Measurements from ENCODE around the gene ENO1. TPM values are rescaled to one million over a fixed set of nuclear protein-coding genes. Genes with fewer than 3 reads are reported as not detected.

ENO1 gene
- total RNA-seq, 2 experiments from 2014 or later, result 4,199 to 4,245 TPM

DNA sequence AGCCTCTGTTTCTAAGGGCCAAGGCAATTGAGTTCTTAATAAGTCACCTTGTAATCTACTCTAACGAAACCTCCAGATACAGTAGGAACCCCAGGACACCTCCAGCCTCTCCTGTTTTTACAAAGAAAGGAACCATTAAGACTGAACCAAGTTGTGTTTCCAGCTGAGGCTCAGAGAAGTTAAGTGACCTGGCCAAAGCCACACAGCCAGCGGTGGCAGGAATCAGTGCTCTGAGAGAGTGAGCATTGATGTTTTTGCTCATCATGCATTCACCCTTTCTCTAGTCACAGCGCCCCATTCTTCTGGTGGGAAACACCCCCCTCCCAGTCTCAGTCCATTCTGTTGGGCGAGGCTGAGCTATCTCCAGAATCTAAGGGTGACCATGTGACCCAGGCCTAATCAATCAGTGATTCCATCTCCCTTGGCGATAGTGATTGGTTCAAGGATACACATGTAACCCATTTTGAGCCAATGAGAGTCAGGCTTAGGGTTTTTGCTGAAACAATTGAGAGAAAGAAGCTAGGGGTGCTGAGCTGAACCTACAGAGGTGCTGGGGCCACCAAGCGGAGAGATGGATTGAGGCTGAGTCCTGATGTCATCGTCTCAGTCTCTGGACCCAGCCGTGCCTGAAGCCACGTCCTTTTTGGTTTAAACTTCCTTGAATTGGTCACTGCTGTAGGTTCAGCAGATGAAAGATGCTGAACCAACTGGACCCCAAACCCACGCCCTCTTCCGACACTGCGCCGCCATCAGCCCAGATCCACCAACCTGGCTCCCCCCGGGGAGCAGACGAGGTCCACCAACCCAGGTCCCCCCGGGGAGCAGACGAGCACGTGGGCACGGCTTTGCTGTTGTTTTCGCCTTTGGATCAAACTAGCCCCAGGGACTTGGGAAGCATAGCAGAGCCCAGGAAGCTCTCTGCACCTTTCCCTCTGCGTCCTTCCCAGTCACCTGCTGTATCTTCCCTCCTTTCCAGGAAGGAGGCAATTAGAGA lies 33.1 kb downstream of the ENO1 start:
- H3K27ac Mint-ChIP-seq, result no peak overlapping the region
- ATAC-seq (no peak), DNase-seq (no peak)
- TF ChIP-seq, protein P1, sequence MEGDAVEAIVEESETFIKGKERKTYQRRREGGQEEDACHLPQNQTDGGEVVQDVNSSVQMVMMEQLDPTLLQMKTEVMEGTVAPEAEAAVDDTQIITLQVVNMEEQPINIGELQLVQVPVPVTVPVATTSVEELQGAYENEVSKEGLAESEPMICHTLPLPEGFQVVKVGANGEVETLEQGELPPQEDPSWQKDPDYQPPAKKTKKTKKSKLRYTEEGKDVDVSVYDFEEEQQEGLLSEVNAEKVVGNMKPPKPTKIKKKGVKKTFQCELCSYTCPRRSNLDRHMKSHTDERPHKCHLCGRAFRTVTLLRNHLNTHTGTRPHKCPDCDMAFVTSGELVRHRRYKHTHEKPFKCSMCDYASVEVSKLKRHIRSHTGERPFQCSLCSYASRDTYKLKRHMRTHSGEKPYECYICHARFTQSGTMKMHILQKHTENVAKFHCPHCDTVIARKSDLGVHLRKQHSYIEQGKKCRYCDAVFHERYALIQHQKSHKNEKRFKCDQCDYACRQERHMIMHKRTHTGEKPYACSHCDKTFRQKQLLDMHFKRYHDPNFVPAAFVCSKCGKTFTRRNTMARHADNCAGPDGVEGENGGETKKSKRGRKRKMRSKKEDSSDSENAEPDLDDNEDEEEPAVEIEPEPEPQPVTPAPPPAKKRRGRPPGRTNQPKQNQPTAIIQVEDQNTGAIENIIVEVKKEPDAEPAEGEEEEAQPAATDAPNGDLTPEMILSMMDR (IDR thresholded peaks at IDR 0.05), result no peak
- intact Hi-C loops (cut with micrococcal nuclease), result loop anchor here (5.0 to 10.0 kb wide), 2 partner anchors 121 to 283 kb away; no protein-coding TSS in a partner anchor
- H3K4me1 Mint-ChIP-seq (ENCODE audit: low read depth), result no peaks in the 10 kb centered on the region
- peaks cover 1% of the 10 kb centered on the region for H3K9me3 Mint-ChIP-seq
- H3K27me3 Mint-ChIP-seq, result no peaks in the 10 kb centered on the region
- CTCF ChIA-PET, result interaction anchor here (0.9 to 1.8 kb wide), 4 partner anchors 106 to 283 kb away, joined by 3 to 6 read pairs (median 4); no protein-coding TSS in a partner anchor
- no peaks in the 10 kb centered on the region for H3K36me3 Mint-ChIP-seq (ENCODE audit: low read depth)
- H3K4me3 Mint-ChIP-seq, result no peak overlapping the region
- POLR2A ChIA-PET, result interaction anchor here (0.5 to 1.7 kb wide), 5 partner anchors 13 to 20 kb away, joined by 3 read pairs; no protein-coding TSS in a partner anchor

DNA sequence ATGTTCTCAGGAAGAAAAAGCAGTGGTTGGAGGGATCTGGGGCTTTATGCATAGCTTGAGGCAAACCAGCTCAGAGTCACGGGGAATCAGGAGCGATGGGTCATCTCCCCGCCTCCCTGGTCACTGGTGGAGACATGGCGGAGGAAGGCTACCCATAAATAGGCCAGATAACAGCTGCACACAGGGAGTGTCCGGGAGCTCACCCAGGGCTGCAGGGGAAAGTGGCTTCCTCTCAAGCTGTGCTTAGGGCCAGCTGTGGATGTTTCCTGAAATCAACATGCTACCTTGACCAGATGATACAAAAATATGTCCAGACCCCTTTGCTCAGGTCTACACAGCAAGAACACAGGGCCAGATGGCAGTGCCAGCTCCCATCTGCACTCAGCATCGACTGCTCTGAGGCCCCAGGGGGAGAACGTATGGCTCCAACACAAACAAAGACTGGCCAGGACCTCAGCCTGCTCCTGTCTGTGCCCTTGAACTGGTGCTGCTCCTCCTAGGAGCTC lies 33.9 kb downstream of the ENO1 start:
- Mint-ChIP-seq H3K9me3 (peaks cover 3% of the 10 kb centered on the region), H3K27ac (no peak overlapping the region), H3K27me3 (no peaks in the 10 kb centered on the region), H3K4me1 (ENCODE audit: low read depth) (no peaks in the 10 kb centered on the region), H3K4me3 (no peak overlapping the region), H3K36me3 (ENCODE audit: low read depth) (no peaks in the 10 kb centered on the region)
- POLR2A ChIA-PET, result interaction anchor here (0.5 to 1.3 kb wide), 5 partner anchors 14 to 23 kb away, joined by 3 to 5 read pairs (median 3); no protein-coding TSS in a partner anchor
- TF ChIP-seq, protein P1 (IDR thresholded peaks at IDR 0.05), result no peak
- CTCF ChIA-PET, result interaction anchor here (0.9 to 1.8 kb wide), 3 partner anchors 105 to 283 kb away, joined by 3 to 6 read pairs (median 5); no protein-coding TSS in a partner anchor
- DNase-seq (no peak), ATAC-seq (no peak)
- intact Hi-C loops (cut with micrococcal nuclease), result loop anchor here (5.0 to 10.0 kb wide), 2 partner anchors 120 to 282 kb away; no protein-coding TSS in a partner anchor

DNA sequence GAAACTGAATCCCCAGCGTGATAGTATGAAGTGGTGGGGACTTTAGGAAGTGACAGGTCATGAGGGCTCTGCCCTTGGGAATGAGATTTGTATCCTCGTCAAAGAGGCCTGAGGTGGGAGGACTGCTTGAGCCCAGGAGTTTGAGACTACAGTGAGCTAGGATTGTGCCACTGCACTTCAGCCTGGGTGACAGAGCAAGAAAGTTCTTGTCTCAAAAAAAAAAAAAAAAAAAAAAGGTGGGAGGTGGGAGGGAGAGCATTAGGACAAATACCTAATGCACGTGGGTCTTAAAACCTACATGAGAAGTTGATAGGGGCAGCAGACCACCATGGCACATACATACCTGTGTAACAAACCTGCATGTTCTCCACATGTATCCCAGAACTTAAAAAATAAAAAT lies 37.1 kb downstream of the ENO1 start:
- Mint-ChIP-seq H3K27ac (no peak overlapping the region), H3K4me1 (ENCODE audit: low read depth) (no peaks in the 10 kb centered on the region), H3K27me3 (no peaks in the 10 kb centered on the region), H3K36me3 (ENCODE audit: low read depth) (no peaks in the 10 kb centered on the region), H3K4me3 (no peak overlapping the region), H3K9me3 (peaks cover 3% of the 10 kb centered on the region)
- ATAC-seq (no peak), DNase-seq (no peak)
- ChIA-PET CTCF (interaction anchor here (1.0 kb wide), 1 partner anchor 164 kb away, joined by 3 read pairs; no protein-coding TSS in a partner anchor), POLR2A (no interaction called here)
- intact Hi-C loops (cut with micrococcal nuclease), result loop anchor here (10.0 kb wide), 1 partner anchor 117 kb away; no protein-coding TSS in a partner anchor
- TF ChIP-seq, protein P1 (IDR thresholded peaks at IDR 0.05), result no peak

DNA sequence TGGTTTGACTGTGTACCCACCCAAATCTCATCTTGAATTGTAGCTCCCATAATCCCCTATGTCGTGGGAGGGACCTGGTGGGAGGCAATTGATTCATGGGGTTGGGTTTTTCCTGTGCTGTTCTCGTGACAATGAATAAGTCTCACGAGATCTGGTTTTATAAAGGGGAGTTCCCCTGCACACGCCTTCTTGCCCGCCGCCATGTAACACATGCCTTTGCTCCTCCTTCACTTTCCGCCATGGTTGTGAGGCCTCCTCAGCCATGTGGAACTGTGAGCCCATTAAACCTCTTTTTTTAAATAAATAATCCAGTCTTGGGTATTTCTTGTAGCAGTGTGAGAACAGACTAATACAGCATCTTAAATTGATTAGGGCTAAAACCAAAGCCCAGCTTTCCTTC lies 38.5 kb downstream of the ENO1 start:
- intact Hi-C loops (cut with micrococcal nuclease), result loop anchor here (10.0 kb wide), 1 partner anchor 115 kb away; no protein-coding TSS in a partner anchor
- DNase-seq (no peak), ATAC-seq (no peak)
- peaks cover 3% of the 10 kb centered on the region for H3K9me3 Mint-ChIP-seq
- TF ChIP-seq, protein P1 (IDR thresholded peaks at IDR 0.05), result no peak
- H3K27ac Mint-ChIP-seq, result no peak overlapping the region
- H3K4me1 Mint-ChIP-seq (ENCODE audit: low read depth), result no peaks in the 10 kb centered on the region
- H3K27me3 Mint-ChIP-seq, result no peaks in the 10 kb centered on the region
- no peaks in the 10 kb centered on the region for H3K36me3 Mint-ChIP-seq (ENCODE audit: low read depth)
- CTCF ChIA-PET, result interaction anchor here (1.0 to 6.0 kb wide), 3 partner anchors 9 to 165 kb away, joined by 4 to 63 read pairs (median 5); no protein-coding TSS in a partner anchor
- H3K4me3 Mint-ChIP-seq, result no peak overlapping the region
- POLR2A ChIA-PET, result interaction anchor here (0.6 to 1.3 kb wide), 4 partner anchors 9 to 516 kb away, joined by 3 to 4 read pairs (median 4); no protein-coding TSS in a partner anchor
